GM12865 (cell line): ENCODE measurements around the gene HNRNPH3.

ENCODE experiments used
- DNase-seq: peaks from one replicate; pipeline ENCODE4 v3.0.0; 2010; ENCODE audit warnings: low read depth
- H3K4me3 ChIP-seq: 2 replicates; pipeline ENCODE4 v1.5.1; 2011; ENCODE audit warnings: mild to moderate bottlenecking, low read depth, low read length, control low read depth
- TF ChIP-seq, protein P1 (sequence below): IDR thresholded peaks from 2 replicates; pipeline ENCODE4 v1.5.1; 2011; ENCODE audit warnings: low read length, control low read depth, low read depth, inconsistent platforms; ENCODE audit not compliant: insufficient read depth; ENCODE audit errors: missing control alignments

The HNRNPH3 gene

DNA sequence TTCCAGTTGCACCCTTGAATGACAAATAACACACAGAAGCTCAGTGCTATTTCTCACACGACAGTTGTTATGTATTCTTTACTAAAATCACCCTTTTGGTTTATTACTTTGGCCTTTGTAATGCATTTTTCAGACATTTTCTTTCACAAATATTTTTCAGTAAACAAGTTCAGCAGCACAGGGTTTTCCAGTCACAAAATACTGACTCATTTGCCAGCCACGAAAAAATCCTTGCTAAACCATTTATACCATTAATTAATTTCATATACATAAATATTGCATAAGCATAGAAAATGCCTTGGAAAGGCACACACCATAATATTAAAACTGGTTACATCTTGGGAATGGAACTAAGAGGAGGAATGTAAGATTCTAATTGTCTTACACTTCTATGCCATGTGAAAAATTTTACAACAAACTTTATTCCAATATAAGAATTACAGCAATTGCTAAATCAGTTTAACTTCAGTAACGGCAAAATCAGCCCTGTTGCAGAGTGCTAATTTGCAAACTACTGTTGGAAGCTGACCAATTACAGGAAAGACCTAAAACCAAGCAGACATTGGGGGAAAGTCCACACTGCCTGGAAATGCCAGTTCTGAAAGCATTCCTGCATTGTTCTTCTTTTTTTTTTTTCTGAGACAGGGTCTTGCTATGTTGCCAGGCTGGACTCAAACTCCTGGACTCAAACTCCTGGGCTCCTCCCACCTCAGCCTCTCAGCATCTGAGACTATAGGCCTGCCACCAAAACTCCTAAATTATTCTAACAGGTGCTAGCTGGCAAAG is 32.4 kb downstream of the HNRNPH3 start:
- DNase-seq = no peak
- H3K4me3 ChIP-seq = no peak overlapping the region
- TF ChIP-seq, protein P1, sequence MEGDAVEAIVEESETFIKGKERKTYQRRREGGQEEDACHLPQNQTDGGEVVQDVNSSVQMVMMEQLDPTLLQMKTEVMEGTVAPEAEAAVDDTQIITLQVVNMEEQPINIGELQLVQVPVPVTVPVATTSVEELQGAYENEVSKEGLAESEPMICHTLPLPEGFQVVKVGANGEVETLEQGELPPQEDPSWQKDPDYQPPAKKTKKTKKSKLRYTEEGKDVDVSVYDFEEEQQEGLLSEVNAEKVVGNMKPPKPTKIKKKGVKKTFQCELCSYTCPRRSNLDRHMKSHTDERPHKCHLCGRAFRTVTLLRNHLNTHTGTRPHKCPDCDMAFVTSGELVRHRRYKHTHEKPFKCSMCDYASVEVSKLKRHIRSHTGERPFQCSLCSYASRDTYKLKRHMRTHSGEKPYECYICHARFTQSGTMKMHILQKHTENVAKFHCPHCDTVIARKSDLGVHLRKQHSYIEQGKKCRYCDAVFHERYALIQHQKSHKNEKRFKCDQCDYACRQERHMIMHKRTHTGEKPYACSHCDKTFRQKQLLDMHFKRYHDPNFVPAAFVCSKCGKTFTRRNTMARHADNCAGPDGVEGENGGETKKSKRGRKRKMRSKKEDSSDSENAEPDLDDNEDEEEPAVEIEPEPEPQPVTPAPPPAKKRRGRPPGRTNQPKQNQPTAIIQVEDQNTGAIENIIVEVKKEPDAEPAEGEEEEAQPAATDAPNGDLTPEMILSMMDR = no peak

DNA sequence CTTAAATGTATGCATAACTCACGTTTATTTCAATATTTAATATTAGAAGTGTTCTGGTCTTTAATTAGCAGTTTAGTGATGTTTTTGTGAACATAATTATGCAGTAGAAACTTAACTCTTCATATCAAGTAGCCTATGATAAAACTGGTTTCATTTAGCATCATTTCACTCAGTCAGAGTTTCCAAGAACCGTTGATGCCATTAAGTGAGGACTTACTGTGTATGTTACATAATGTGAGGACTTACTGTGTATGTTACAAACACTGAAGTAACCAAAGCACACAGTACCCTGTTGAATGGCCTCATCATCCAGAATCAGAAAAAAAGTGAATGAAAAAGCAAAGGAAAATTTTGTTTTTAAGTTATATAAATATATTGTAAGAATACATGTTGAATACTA is 33.7 kb downstream of the HNRNPH3 start:
- no peak for DNase-seq
- TF ChIP-seq, protein P1 = no peak
- H3K4me3 ChIP-seq = no peak overlapping the region

DNA sequence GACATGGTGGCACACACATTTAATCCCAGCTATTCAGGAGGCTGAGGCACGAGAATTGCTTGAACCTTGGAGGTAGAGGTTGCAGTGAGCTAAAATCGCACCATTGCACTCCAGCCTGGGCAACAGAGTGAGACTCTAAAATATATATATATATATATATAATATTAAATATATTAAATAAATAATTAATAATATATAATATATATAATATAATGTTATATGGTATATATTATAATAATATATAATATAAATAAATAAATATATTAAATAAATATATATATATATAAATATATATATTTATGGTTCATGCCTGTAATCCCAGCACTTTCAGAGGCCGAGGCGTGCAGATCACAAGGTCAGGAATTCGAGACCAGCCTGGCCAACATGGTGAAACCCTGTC is 34.7 kb downstream of the HNRNPH3 start:
- TF ChIP-seq, protein P1 = no peak
- DNase-seq = no peak
- no peak overlapping the region for H3K4me3 ChIP-seq

DNA sequence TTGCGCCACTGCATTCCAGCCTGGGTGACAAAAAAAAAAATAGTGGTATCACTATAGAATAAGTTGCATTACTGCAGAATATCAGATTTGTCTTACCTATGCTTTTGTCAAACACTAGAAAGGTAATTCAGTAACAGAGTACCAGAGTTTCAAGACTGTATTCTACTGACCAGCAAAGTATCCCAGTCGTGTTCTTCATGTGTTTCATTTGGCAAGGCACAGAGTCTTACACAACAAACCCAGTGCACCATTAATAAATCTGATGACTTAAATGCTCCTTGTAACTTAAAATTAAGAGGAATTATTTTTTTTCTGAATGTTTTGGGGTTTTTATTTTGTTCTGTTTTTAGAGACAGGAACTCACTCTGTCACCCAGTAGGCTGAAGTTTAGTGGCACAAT is 35.3 kb downstream of the HNRNPH3 start:
- no peak for DNase-seq
- TF ChIP-seq, protein P1 = no peak
- no peak overlapping the region for H3K4me3 ChIP-seq

DNA sequence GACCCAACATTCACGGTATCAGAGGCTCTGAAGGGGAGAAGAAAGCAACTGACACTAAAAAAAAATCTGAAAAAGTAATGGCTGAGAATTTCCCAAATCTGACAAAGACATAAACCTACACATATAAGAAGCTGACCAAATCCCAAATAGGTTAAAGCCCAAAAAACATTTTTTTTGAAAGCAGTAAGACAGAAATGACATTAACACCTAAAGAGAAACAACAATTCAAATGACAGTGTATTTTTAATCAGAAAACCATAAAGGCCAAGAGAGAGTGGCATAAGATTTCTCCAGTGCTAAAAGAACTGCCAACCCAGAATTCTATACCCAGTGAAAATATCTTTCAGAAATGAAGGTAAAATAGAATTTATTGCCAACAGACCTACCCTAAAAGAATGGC is 39.7 kb downstream of the HNRNPH3 start:
- no peak overlapping the region for H3K4me3 ChIP-seq
- TF ChIP-seq, protein P1 = no peak
- DNase-seq = no peak

DNA sequence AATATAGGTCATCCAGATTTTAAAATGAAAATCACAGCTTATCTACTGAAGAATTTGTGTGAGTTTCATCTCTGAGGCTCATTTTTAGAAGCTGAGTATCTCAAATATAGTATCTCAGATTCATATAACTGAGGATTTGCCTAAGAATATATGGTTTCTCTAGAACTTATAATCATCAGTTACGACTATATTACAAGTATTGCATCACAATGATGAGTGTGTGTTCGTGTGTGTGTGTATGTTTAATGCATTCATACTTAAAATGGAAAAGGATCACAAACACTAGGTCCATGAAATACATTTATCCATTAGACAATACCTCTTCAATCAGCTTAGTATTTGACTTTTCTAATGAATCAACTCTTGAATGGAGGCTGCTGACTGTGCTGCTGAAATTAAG is 53.9 kb downstream of the HNRNPH3 start:
- TF ChIP-seq, protein P1 = no peak
- no peak for DNase-seq
- no peak overlapping the region for H3K4me3 ChIP-seq
